Medulla oblongata (tissue), 1 donor: ENCODE results near the gene NABP1.
"Not testable (repeated sequence)": the region's sequence is repeated elsewhere in the genome, so short reads cannot be mapped to it uniquely, and the experiment has no call there.

Experiments used
- DNase-seq: peaks from one replicate; pipeline ENCODE4 v3.0.0-alpha.2; 2015; ENCODE audit errors: extremely low spot score

The NABP1 gene, protein sequence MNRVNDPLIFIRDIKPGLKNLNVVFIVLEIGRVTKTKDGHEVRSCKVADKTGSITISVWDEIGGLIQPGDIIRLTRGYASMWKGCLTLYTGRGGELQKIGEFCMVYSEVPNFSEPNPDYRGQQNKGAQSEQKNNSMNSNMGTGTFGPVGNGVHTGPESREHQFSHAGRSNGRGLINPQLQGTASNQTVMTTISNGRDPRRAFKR

DNA sequence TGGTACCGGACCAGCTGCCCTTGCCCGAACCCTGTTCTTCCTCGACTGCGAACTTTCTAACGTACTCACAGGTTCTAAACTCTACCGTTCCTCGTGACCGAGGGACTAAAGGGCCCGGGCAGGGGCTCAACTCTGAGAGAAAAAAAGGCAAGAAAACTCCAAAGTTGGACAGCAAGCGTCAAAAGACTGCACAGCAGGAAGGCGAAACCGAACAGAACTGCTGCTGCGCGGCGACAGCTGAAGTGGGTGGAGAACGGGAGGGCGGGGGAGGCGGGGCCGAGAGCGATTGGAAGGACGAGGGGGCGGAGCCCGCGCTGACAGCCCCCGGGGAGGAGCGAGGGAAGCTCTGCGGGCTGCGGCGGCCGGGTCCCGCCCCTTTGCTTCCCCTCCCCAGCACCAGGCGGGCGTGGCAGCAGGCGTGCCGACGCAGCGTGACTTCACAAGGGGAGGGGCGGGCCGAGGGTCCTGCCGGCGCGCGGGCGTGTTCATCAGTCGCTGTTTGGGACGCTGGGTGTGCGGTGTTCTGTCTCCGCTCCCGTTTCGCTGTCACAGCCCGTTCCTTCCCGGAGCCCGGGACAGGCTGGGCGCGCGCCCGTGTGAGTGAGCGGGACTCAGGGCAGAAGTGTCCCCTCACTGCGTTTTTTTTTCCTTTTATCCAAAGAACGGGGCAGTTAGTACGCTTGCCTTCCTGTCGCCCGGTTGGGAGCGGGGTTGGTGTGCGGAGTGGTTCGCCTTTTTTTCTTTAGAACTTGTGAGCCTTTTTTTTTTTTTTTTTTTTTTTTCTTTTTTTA lies at the start of gene NABP1:
Gene NABP1, plus strand, starts transcription at position 491 of the 791 bp plus-strand sequence. CDS start 479 bp downstream, outside the sequence.
- DNase-seq, result peak; percentile 99

DNA sequence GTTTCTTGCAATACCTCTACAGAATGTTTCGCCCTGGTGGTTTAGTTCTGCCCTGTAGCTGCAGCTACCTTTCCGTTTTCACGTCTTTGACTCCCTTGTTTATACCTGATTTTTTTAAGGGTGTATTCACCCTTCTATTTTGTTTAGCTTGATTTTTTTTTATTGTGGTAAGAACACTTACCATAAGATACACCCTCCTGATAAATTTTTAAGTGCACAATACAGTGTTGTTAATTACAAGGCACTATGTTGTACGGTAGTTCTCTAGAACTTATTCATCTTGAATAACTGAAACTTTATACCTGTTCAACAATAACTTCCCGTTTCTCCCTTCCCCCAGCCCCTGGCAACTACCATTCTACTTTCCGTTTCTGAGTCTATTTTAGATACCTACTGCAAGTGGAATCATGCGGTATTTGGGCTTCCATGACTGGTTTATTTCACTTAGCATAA lies 48.9 kb upstream of the NABP1 start:
- DNase-seq, result no peak

DNA sequence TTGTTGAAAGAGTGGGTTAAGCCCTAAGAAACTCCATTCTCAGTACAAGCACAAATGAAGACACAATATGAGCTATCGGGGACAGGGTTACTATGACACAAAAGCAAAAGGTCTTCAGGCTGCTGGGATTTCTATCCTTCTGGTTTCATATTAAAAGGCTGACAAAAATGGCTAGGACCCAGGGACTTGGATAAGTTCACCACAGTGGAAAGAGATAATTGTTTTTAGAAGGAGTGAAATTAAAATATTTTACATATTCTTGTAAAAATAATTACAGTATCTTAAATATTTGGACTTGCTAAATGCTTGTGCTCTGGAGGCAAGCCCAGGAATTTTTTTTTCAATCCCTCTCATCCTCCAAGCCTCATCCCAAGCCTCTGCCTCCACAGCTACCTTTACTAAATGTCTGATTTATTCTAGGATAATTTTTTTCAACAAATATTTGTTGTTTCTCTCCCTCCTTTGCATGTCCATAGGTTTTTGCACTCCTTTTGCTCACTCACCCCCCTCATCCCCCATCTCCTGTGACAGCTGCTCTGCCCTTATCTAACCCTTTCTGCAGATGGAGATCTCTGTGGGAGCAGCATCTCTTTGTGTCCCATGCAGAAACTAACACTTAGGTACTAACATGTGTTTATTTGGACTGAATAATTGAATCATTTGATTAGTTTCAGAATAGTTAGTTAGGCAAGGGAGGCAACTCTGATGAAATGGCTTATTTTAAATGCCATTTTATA lies 47.8 kb upstream of the NABP1 start:
- DNase-seq, result no peak

DNA sequence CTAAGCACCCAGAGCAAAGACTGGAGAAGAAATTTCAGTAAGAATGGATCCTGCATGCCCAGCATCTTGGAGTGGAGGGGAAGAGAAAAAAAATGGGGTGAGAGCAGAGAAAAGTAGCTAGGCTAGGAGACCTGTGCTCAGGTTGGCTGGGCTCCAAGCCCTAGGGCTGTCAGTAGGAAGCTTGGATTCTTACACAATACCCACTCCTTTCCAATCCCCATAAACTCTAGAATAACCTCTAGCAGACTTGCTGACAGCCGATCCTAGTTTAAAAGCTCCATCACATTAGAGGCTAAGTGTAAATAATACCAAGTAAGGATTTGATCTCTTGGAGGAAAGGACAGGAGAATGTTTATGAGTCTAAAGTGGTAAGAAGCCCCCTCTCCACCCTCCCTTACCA lies 46.2 kb upstream of the NABP1 start:
- DNase-seq, result no peak

GRCh38 chr2:191632426-191632825 lies 45.5 kb upstream of the NABP1 start:
- DNase-seq, result no peak

GRCh38 chr2:191634791-191635190 lies 43.1 kb upstream of the NABP1 start:
- DNase-seq, result no peak

DNA sequence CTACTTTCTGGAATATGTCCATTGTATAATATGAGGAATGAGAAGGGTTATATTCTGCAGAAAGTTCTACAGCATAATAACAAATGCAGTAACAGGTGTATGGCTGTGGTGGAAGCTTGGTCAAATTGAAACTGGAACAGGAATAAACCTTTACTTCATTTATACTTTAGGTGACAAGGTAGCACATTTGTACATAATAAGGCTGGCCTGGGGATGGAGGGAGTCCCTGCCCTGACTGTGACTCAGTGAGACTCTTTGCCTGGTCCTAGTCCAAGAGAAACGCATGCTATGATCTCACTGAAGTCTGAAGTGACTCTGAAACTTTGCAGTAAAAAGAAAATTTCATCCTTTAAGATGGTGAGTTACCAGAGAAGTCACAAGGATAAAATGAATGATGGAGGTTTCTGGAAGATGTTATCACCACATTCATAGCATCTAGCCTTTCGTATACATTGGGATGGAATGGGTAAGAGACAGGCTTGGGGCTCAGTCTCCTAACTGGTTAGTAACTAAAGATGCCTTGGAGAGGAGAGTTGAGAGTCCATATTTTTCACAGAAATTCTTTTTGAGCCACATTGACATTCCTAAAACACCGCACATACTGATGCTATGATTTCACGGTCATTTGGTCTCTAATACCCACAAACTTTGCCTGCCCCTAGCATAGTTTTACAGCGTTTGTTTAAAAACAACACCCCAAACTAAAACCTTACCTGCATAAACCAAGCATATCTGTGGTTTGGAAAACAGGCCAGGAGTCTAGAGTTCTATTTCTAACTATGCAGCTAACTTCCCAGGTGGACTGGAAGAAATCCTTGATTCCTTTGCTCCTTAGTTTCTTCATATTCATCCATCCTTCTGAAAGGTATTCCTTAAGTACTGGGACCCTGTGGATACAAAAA lies 42.4 kb upstream of the NABP1 start:
- no peak for DNase-seq

- DNase-seq, result no peak
Observed at GRCh38 chr2:191636235-191636543, 41.7 kb upstream of the NABP1 start.

DNA sequence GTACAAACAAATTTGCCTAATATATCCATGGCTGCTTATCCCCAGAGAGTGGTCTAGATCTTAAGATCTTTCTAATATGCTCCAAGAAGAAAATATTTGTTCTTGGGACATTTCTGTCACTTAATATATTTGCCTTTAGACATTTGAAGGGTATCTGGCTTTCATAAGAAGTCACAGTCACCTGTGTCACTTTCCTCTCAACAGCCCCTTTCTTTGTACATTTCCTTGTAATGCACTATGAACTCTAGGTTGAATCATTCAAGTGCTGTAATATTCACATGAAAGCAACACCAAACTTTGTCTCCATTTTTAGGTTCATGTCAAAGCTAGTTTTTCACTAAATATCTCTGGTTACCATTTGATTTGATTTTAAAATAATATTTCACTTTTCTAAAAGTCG lies 41.4 kb upstream of the NABP1 start:
- no peak for DNase-seq

GRCh38 chr2:191637182-191638078 lies 40.5 kb upstream of the NABP1 start:
- DNase-seq, result no peak

DNA sequence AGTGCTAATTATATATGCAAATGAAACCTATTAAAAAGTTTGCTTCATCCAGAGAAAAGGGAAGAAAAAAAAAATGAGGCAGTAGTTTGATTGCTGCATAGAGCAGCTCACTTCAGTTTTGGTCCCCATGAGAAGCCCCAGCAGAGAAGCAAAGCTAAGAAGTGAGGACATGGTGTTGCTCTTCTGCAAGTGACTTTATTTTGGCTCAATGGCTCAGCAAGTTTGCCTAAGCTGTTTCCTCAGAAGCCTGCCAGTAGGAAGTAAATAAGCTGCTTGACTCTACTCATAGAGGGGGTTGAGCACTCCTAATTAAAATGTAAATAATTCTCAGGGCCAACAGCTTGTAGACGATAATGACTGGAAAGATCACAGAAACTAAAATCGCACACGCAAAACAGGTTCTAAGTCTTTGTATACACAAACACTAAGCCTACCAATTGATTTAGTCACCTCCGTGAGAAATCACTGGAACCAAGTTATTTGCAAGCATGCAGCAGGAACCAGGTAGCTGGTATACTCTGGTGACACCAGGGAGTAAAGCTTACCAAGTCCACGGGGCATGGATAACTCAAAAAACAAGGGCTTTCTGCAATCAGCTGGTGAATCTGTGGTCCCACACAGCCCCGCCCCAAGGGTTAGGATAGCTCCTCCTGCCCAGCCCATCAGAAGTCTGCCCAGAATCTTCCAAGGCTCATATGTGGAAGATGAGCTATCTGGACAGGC lies 39.7 kb upstream of the NABP1 start:
- peak; percentile 35 for DNase-seq

- DNase-seq, result no peak
Observed at GRCh38 chr2:191638802-191639172, 39.1 kb upstream of the NABP1 start.

DNA sequence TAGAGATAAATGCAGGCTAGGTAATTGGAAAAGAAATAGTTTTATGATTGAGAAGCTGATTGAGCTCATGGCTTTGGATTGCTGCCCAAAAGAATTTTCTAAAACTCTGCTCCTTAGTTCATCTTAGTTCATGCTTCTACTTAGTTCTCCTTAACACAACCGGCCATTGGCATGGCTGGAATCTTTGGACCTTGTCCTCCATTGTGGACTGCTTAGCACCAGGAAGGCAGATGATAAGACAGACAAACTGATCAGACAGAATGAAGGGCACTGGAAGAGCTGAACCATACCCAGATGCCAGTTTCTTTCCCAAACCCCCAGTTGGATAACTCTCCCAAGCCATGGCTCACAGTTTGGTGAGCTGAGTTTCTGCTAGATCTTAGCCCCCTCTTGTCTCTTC lies 36.3 kb upstream of the NABP1 start:
- no peak for DNase-seq

- DNase-seq, result no peak
Observed at GRCh38 chr2:191642541-191642940, 35.4 kb upstream of the NABP1 start.

DNA sequence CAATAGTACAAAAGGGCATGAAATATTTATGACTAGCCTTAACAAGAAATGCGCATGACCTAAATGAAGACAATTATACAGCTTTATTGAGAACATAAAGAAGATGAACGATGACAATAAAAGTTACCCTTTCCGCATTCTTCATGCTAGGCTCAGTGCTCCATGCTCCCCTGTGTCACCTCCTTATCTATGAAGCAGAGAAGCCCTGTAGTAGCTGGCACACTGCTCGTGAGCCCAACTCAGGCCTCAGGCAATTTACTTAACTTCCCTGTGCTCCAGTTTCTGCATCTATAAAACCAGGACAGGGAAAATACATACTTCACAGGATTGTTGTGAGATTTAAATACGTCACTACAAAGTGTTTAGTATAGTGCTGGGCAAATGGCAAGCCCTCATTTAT lies 34.5 kb upstream of the NABP1 start:
- DNase-seq, result no peak

DNA sequence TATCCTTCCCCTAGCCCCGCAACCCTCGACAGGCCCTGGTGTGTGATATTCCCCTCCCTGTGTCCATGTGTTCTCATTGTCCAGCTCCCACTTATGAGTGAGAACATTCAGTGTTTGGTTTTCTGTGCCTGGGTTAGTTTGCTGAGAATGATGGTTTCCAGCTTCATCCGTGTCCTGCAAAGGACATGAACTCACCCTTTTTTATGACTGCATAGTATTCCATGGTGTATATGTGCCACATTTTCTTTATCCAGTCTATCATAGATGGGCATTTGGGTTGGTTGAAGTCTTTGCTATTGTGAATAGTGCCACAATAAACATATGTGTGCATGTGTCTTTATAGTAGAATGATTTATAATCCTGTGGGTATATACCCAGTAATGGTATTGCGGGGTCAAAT lies 33.3 kb upstream of the NABP1 start:
- DNase-seq, result not testable (repeated sequence)

DNA sequence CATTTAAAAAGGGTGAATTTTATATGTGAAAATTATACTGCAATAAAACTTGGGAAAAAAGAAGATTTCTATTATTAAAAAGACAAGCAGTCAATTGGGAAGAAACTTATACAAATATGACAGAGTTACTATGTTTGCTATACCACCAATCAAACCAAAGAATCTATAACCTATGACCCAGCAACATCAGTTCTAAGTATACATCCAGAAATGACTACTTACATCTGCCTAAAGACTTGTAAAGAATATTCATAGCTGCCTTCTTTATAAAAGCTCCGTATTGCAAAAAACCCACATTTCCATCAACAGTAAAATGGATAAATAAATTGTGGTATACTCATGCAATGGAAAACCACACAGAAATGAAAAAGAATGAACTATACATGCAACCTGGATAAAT lies 32.9 kb upstream of the NABP1 start:
- DNase-seq, result no peak

- peak; percentile 23 for DNase-seq
Observed at GRCh38 chr2:191645434-191646162, 32.3 kb upstream of the NABP1 start.

GRCh38 chr2:191646163-191646902 lies 31.6 kb upstream of the NABP1 start:
- no peak for DNase-seq
